ENCODE results near the gene SFTA2.

DNA sequence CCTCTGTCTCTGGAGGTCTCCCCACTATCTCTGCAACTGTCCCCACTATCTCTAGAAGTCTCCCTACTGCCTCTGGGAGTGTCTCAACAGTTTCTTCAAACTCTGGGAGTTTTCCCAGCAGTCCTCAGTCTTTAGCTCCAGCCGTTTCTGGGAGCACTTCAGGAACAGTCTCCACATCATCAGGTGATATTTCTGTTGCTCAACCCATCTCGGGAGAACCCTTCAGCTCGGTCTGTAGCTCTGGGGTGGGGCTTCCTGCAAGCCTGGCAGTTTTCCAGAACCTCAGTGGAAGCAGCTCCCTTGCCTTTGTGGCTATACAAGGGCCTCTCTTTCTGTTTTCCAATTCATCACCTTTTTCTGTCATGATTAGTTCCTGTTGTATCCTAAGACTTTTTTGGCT lies 3.0 kb upstream of the SFTA2 start:
- TF ChIP-seq, protein P1, sequence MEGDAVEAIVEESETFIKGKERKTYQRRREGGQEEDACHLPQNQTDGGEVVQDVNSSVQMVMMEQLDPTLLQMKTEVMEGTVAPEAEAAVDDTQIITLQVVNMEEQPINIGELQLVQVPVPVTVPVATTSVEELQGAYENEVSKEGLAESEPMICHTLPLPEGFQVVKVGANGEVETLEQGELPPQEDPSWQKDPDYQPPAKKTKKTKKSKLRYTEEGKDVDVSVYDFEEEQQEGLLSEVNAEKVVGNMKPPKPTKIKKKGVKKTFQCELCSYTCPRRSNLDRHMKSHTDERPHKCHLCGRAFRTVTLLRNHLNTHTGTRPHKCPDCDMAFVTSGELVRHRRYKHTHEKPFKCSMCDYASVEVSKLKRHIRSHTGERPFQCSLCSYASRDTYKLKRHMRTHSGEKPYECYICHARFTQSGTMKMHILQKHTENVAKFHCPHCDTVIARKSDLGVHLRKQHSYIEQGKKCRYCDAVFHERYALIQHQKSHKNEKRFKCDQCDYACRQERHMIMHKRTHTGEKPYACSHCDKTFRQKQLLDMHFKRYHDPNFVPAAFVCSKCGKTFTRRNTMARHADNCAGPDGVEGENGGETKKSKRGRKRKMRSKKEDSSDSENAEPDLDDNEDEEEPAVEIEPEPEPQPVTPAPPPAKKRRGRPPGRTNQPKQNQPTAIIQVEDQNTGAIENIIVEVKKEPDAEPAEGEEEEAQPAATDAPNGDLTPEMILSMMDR (IDR thresholded peaks at IDR 0.05), result no peak
- TF ChIP-seq POLR2A (IDR thresholded peaks at IDR 0.05), result no peak

Data from vagina (tissue), 2 donors.